Chondrocyte (in vitro differentiated cells): Measurements from ENCODE around the gene ZFAND3. TPM values are rescaled to one million over a fixed set of nuclear protein-coding genes. Genes with fewer than 3 reads are reported as not detected.
A peak's percentile ranks its signal among the peaks of the same experiment; 100 is the strongest.
"Not testable (repeated sequence)": the region's sequence is repeated elsewhere in the genome, so short reads cannot be mapped to it uniquely, and the experiment has no call there.

ENCODE experiments used
- DNase-seq: peaks from one replicate; pipeline ENCODE4 v3.0.0; 2021; ENCODE audit warnings: mixed read lengths, low spot score
- H3K27ac Mint-ChIP-seq: one replicate; pipeline ENCODE4 v1.8.0; 2021; ENCODE audit warnings: mild to moderate bottlenecking, moderate library complexity, mixed read lengths; ENCODE audit not compliant: unreplicated experiment
- H3K27me3 Mint-ChIP-seq: 2 replicates; pipeline ENCODE4 v1.8.0; 2021; ENCODE audit warnings: low read depth, mixed read lengths
- H3K36me3 Mint-ChIP-seq: 2 replicates; pipeline ENCODE4 v1.8.0; 2021; ENCODE audit warnings: low read depth, mixed read lengths
- H3K4me1 Mint-ChIP-seq: 2 replicates; pipeline ENCODE4 v1.8.0; 2021; ENCODE audit warnings: low read depth, mild to moderate bottlenecking, mixed read lengths
- H3K4me3 Mint-ChIP-seq: one replicate; pipeline ENCODE4 v1.8.0; 2021; ENCODE audit warnings: mild to moderate bottlenecking, moderate library complexity, mixed read lengths; ENCODE audit not compliant: unreplicated experiment
- H3K9me3 Mint-ChIP-seq: 2 replicates; pipeline ENCODE4 v1.8.0; 2021; ENCODE audit warnings: low read depth, mixed read lengths
- total RNA-seq: library from RNA; stranded (reverse); gene quantifications from 3 replicates; pipeline ENCODE4 v1.2.1, GENCODE V29; 2021
- TF ChIP-seq, protein P1 (sequence below): fragments of 200-600 bp; sonication (generic); IDR thresholded peaks from 2 replicates; pipeline ENCODE4 v1.5.0; 2021; ENCODE audit warnings: antibody characterized with exemption, mild to moderate bottlenecking, moderate library complexity

The ZFAND3 gene
- total RNA-seq, 1 donor from 2014 or later, result 98.5 TPM

- no peak overlapping the region for H3K27ac Mint-ChIP-seq
- DNase-seq, result no peak
- TF ChIP-seq, protein P1, sequence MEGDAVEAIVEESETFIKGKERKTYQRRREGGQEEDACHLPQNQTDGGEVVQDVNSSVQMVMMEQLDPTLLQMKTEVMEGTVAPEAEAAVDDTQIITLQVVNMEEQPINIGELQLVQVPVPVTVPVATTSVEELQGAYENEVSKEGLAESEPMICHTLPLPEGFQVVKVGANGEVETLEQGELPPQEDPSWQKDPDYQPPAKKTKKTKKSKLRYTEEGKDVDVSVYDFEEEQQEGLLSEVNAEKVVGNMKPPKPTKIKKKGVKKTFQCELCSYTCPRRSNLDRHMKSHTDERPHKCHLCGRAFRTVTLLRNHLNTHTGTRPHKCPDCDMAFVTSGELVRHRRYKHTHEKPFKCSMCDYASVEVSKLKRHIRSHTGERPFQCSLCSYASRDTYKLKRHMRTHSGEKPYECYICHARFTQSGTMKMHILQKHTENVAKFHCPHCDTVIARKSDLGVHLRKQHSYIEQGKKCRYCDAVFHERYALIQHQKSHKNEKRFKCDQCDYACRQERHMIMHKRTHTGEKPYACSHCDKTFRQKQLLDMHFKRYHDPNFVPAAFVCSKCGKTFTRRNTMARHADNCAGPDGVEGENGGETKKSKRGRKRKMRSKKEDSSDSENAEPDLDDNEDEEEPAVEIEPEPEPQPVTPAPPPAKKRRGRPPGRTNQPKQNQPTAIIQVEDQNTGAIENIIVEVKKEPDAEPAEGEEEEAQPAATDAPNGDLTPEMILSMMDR, result no peak
These were observed 299.4 kb downstream of the ZFAND3 start for GRCh38 chr6:38118791-38119365.

GRCh38 chr6:38119516-38119915 is 300.0 kb downstream of the ZFAND3 start:
- Mint-ChIP-seq H3K9me3 (no peaks in the 10 kb centered on the region), H3K4me1 (peaks cover 30% of the 10 kb centered on the region), H3K27ac (no peak overlapping the region), H3K27me3 (no peaks in the 10 kb centered on the region), H3K4me3 (no peak overlapping the region), H3K36me3 (peaks cover 15% of the 10 kb centered on the region)
- DNase-seq, result no peak
- TF ChIP-seq, protein P1, result no peak

More at GRCh38 chr6:38118791-38119365, 299.4 kb downstream of the ZFAND3 start:
- no peaks in the 10 kb centered on the region for H3K27me3 Mint-ChIP-seq
- H3K4me3 Mint-ChIP-seq, result no peak overlapping the region
- H3K36me3 Mint-ChIP-seq, result peaks cover 15% of the 10 kb centered on the region
- peaks cover 30% of the 10 kb centered on the region for H3K4me1 Mint-ChIP-seq
- H3K9me3 Mint-ChIP-seq, result no peaks in the 10 kb centered on the region

DNA sequence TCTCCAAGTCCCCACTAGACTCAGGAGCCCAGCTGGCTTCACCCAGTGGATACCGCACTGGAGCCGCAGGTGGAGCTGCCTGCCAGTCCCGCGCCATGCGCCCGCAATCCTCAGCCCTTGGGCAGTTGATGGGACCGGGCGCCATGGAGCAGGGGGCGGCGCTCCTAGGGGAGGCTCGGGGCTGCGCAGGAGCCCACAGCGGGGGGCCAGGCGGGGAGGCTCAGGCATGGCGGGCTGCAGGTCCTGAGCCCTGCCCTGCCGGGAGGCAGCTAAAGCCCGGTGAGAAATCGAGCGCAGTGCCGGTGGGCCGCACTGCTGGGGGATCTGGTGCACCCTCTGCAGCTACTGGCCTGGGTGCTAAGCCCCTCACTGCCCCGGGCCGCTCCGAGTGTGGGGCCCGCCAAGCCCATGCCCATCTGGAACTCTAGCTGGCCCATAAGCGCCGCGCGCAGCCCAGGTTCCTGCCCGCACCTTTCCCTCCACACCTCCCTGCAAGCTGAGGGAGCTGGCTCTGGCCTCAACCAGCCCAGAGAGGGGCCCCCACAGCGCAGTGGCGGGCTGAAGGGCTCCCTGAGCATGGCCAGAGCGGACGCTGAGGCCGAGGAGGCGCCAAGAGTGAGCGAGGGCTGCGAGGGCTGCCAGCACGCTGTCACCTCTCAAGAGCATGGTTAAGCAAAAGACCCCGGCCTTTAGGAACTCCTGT is 304.8 kb downstream of the ZFAND3 start:
- peaks cover 23% of the 10 kb centered on the region for H3K4me1 Mint-ChIP-seq
- not testable (repeated sequence) for H3K27me3 Mint-ChIP-seq, H3K4me3 Mint-ChIP-seq

DNA sequence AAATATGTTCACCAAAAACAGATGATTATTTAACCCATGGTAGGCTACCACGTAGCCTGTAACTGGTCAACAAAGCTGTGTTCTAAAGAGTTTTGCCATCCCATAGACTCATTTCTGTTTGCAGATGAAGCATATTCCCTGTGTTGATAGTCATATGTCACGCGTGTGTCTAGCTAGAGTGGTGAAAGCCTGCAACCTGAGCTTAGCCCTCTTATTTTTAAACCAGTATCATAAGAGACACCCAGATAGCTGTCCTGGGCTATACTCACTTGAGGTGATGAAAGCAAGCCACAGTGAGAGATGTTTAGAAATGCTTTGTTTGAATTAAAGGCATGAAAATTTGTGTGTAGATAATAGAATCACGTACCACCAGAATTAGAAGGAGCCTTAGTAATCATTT is 307.8 kb downstream of the ZFAND3 start:
- TF ChIP-seq, protein P1, result no peak
- no peak overlapping the region for H3K4me3 Mint-ChIP-seq
- no peaks in the 10 kb centered on the region for H3K27me3 Mint-ChIP-seq
- peaks cover 28% of the 10 kb centered on the region for H3K9me3 Mint-ChIP-seq
- peaks cover 17% of the 10 kb centered on the region for H3K36me3 Mint-ChIP-seq
- H3K27ac Mint-ChIP-seq, result no peak overlapping the region
- DNase-seq, result no peak
- H3K4me1 Mint-ChIP-seq, result peaks cover 44% of the 10 kb centered on the region

More for the DNA sequence above, 304.8 kb downstream of the ZFAND3 start:
- H3K27ac Mint-ChIP-seq, DNase-seq: not testable (repeated sequence)
- Mint-ChIP-seq H3K9me3 (peaks cover 16% of the 10 kb centered on the region), H3K36me3 (peaks cover 24% of the 10 kb centered on the region)

GRCh38 chr6:38131527-38131965 is 312.0 kb downstream of the ZFAND3 start:
- no peak for DNase-seq
- Mint-ChIP-seq H3K4me1 (peaks cover 61% of the 10 kb centered on the region), H3K36me3 (peaks cover 8% of the 10 kb centered on the region), H3K27me3 (no peaks in the 10 kb centered on the region), H3K9me3 (peaks cover 21% of the 10 kb centered on the region), H3K4me3 (no peak overlapping the region), H3K27ac (peak overlapping the region; percentile 85)
- TF ChIP-seq, protein P1, result no peak
